OCI-LY1 (cell line): Measurements from ENCODE around the gene AQP5.

Experiments
- EZH2 ChIP-seq: fragments of 200-600 bp; sonication (generic), shearing (Covaris generic); IDR thresholded peaks from 2 replicates; pipeline ENCODE4 v1.8.0; 2017; ENCODE audit warnings: borderline replicate concordance, mixed run types, mild to moderate bottlenecking, antibody characterized with exemption, low read length, moderate library complexity, mixed read lengths
- TF ChIP-seq, protein P1 (sequence below): fragments of 200-600 bp; sonication (generic), shearing (Covaris generic); IDR thresholded peaks from 2 replicates; pipeline ENCODE4 v1.5.1; 2017; ENCODE audit warnings: mild to moderate bottlenecking, antibody characterized with exemption, low read length, moderate library complexity, mixed read lengths

- TF ChIP-seq, protein P1, sequence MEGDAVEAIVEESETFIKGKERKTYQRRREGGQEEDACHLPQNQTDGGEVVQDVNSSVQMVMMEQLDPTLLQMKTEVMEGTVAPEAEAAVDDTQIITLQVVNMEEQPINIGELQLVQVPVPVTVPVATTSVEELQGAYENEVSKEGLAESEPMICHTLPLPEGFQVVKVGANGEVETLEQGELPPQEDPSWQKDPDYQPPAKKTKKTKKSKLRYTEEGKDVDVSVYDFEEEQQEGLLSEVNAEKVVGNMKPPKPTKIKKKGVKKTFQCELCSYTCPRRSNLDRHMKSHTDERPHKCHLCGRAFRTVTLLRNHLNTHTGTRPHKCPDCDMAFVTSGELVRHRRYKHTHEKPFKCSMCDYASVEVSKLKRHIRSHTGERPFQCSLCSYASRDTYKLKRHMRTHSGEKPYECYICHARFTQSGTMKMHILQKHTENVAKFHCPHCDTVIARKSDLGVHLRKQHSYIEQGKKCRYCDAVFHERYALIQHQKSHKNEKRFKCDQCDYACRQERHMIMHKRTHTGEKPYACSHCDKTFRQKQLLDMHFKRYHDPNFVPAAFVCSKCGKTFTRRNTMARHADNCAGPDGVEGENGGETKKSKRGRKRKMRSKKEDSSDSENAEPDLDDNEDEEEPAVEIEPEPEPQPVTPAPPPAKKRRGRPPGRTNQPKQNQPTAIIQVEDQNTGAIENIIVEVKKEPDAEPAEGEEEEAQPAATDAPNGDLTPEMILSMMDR: no peak
- no peak for TF ChIP-seq EZH2
These were observed 51.9 kb downstream of the AQP5 start for GRCh38 chr12:50013361-50014147.
